DND-41 (cell line): Measurements from ENCODE around the gene DNAH12.

Experiments
- ATAC-seq: fragments of 200-7000 bp; cut with Tn5 transposase; 3 replicates; pipeline ENCODE4 v1.9.1; 2021; ENCODE audit warnings: low read depth; ENCODE audit not compliant: insufficient read depth
- DNase-seq: peaks from one replicate; pipeline ENCODE4 v3.0.0-alpha.2; 2020
- H2AFZ ChIP-seq: 2 replicates; pipeline ENCODE4 v1.6.0; 2012; ENCODE audit warnings: low read depth, low read length
- H3K27ac ChIP-seq: 2 replicates; pipeline ENCODE4 v1.5.1; 2012; ENCODE audit warnings: low read length, inconsistent platforms
- H3K27me3 ChIP-seq: fragments of 200-600 bp; sonication (generic); 2 replicates; pipeline ENCODE4 v1.6.0; 2012; ENCODE audit warnings: low read length, mild to moderate bottlenecking, inconsistent platforms; ENCODE audit not compliant: insufficient read depth, poor library complexity
- H3K36me3 ChIP-seq: 2 replicates; pipeline ENCODE4 v1.5.1; 2012; ENCODE audit warnings: low read length, inconsistent platforms; ENCODE audit not compliant: insufficient read depth
- H3K4me1 ChIP-seq: 2 replicates; pipeline ENCODE4 v1.5.1; 2012; ENCODE audit warnings: mild to moderate bottlenecking, low read length; ENCODE audit not compliant: insufficient read depth
- H3K4me2 ChIP-seq: 2 replicates; pipeline ENCODE4 v1.6.0; 2012; ENCODE audit warnings: mild to moderate bottlenecking, moderate library complexity, low read length, inconsistent platforms; ENCODE audit not compliant: insufficient read depth
- H3K4me3 ChIP-seq, 2 experiments: fragments of 200-600 bp in 1 of 2; shearing (Covaris generic) in 1 of 2; 2 replicates each; pipeline ENCODE4 v1.5.1; 2012 to 2016; ENCODE audit warnings: inconsistent platforms in 2 of 2, low read length in 2 of 2, mild to moderate bottlenecking in 2 of 2, low read depth in 1 of 2, moderate library complexity in 1 of 2
- H3K79me2 ChIP-seq: 2 replicates; pipeline ENCODE4 v1.6.0; 2012; ENCODE audit warnings: low read length, inconsistent platforms; ENCODE audit not compliant: insufficient read depth
- H3K9ac ChIP-seq: 2 replicates; pipeline ENCODE4 v1.6.0; 2012; ENCODE audit warnings: low read depth, mild to moderate bottlenecking, inconsistent platforms, low read length, moderate library complexity
- H3K9me3 ChIP-seq: 2 replicates; pipeline ENCODE4 v1.5.1; 2012; ENCODE audit warnings: low read length, moderate library complexity, mild to moderate bottlenecking, inconsistent platforms; ENCODE audit not compliant: insufficient read depth, severe bottlenecking
- H4K20me1 ChIP-seq: 2 replicates; pipeline ENCODE4 v1.6.0; 2012; ENCODE audit warnings: low read length; ENCODE audit not compliant: insufficient read depth
- EZH2 ChIP-seq: IDR thresholded peaks from 3 replicates; pipeline ENCODE4 v1.6.1; 2012; ENCODE audit warnings: borderline replicate concordance, low read depth, mild to moderate bottlenecking, moderate library complexity, low read length, inconsistent platforms; ENCODE audit not compliant: severe bottlenecking
- TF ChIP-seq, protein P1 (sequence below): IDR thresholded peaks from 2 replicates; pipeline ENCODE4 v1.5.1; 2012; ENCODE audit warnings: borderline replicate concordance, low read length, moderate library complexity, mild to moderate bottlenecking; ENCODE audit not compliant: poor library complexity, severe bottlenecking; ENCODE audit errors: extremely low read depth

DNAH12 gene

GRCh38 chr3:57569859-57570450 lies 25.8 kb upstream of the DNAH12 start:
- no peak overlapping the region for H3K27ac ChIP-seq
- ATAC-seq, result no peak
- no peak overlapping the region for H2AFZ ChIP-seq
- H4K20me1 ChIP-seq, result peaks cover 4% of the 10 kb centered on the region; the same call in 1 of the 2 replicates
- H3K4me1 ChIP-seq, result no peaks in the 10 kb centered on the region
- TF ChIP-seq EZH2, result no peak
- TF ChIP-seq, protein P1, sequence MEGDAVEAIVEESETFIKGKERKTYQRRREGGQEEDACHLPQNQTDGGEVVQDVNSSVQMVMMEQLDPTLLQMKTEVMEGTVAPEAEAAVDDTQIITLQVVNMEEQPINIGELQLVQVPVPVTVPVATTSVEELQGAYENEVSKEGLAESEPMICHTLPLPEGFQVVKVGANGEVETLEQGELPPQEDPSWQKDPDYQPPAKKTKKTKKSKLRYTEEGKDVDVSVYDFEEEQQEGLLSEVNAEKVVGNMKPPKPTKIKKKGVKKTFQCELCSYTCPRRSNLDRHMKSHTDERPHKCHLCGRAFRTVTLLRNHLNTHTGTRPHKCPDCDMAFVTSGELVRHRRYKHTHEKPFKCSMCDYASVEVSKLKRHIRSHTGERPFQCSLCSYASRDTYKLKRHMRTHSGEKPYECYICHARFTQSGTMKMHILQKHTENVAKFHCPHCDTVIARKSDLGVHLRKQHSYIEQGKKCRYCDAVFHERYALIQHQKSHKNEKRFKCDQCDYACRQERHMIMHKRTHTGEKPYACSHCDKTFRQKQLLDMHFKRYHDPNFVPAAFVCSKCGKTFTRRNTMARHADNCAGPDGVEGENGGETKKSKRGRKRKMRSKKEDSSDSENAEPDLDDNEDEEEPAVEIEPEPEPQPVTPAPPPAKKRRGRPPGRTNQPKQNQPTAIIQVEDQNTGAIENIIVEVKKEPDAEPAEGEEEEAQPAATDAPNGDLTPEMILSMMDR, result no peak
- H3K79me2 ChIP-seq, result peaks cover 54% of the 10 kb centered on the region
- no peak overlapping the region for H3K4me3 ChIP-seq
- no peak for DNase-seq
- H3K27me3 ChIP-seq, result no peaks in the 10 kb centered on the region
- no peak overlapping the region for H3K9ac ChIP-seq
- H3K9me3 ChIP-seq, result no peaks in the 10 kb centered on the region
- H3K4me2 ChIP-seq, result no peak overlapping the region
- peaks cover 81% of the 10 kb centered on the region for H3K36me3 ChIP-seq

DNA sequence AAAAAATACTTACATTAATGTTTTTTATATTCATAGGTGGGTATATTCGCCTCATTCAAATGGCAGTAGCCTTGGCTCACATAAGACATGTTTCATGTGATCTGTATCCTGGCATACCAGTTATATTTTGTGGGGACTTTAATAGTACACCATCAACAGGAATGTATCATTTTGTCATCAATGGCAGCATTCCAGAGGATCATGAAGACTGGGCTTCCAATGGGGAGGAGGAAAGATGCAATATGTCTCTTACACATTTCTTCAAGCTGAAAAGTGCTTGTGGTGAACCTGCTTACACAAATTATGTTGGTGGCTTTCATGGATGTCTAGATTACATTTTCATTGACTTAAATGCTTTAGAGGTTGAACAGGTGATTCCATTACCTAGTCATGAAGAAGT lies 15.4 kb upstream of the DNAH12 start:
- Histone ChIP-seq H3K27ac (peak overlapping the region; percentile 7; the same call in 1 of the 2 replicates), H3K4me3 (peak overlapping the region in 1 of 2 experiments; percentile 34; a peak in 1 of 4 replicates), H3K9ac (no peak overlapping the region), H2AFZ (no peak overlapping the region), H3K79me2 (peaks cover 86% of the 10 kb centered on the region), H3K9me3 (no peaks in the 10 kb centered on the region), H3K4me2 (peak overlapping the region; percentile 93), H3K27me3 (no peaks in the 10 kb centered on the region), H3K4me1 (peaks cover 51% of the 10 kb centered on the region), H3K36me3 (peaks cover 71% of the 10 kb centered on the region), H4K20me1 (peaks cover 40% of the 10 kb centered on the region)
- ATAC-seq (no peak), DNase-seq (no peak)
- TF ChIP-seq, protein P1, result no peak
- no peak for TF ChIP-seq EZH2

GRCh38 chr3:57557085-57557537 lies 13.0 kb upstream of the DNAH12 start:
- peak overlapping the region; percentile 73 for H3K9ac ChIP-seq
- peak overlapping the region; percentile 50 to 87; a peak in 3 of 4 replicates for H3K4me3 ChIP-seq
- H3K9me3 ChIP-seq, result no peaks in the 10 kb centered on the region
- peak overlapping the region; percentile 98 for H2AFZ ChIP-seq
- peak; percentile 54 for ATAC-seq
- H3K27ac ChIP-seq, result peak overlapping the region; percentile 88
- H3K79me2 ChIP-seq, result peaks cover 64% of the 10 kb centered on the region
- H3K4me1 ChIP-seq, result peaks cover 53% of the 10 kb centered on the region
- H4K20me1 ChIP-seq, result peaks cover 33% of the 10 kb centered on the region
- DNase-seq, result peak; percentile 48
- TF ChIP-seq, protein P1, result no peak
- TF ChIP-seq EZH2, result no peak
- peaks cover 51% of the 10 kb centered on the region for H3K36me3 ChIP-seq
- peak overlapping the region; percentile 93 for H3K4me2 ChIP-seq
- H3K27me3 ChIP-seq, result no peaks in the 10 kb centered on the region
